GM12891 (cell line): ENCODE data around the gene FAM83E.

Experiments
- PAX5 ChIP-seq: IDR thresholded peaks from 2 replicates; pipeline ENCODE4 v1.6.1; 2011; ENCODE audit warnings: low read length, moderate library complexity, mild to moderate bottlenecking; ENCODE audit not compliant: insufficient read depth, severe bottlenecking
- POLR2A ChIP-seq: IDR thresholded peaks from 2 replicates; pipeline ENCODE4 v1.6.1; 2011; ENCODE audit warnings: low read depth, low read length, control low read depth
- POLR2AphosphoS5 ChIP-seq: IDR thresholded peaks from 2 replicates; pipeline ENCODE4 v1.6.1; 2011; ENCODE audit warnings: low read depth, low read length, control low read depth
- POU2F2 ChIP-seq: IDR thresholded peaks from 2 replicates; pipeline ENCODE4 v1.6.1; 2011; ENCODE audit warnings: low read depth, mild to moderate bottlenecking, control low read depth, low read length, moderate library complexity
- SPI1 ChIP-seq: IDR thresholded peaks from 2 replicates; pipeline ENCODE4 v1.6.1; 2011; ENCODE audit warnings: low read depth, low read length, control low read depth
- TAF1 ChIP-seq: IDR thresholded peaks from 2 replicates; pipeline ENCODE4 v1.6.1; 2011; ENCODE audit warnings: low read depth, low read length, control low read depth

DNA sequence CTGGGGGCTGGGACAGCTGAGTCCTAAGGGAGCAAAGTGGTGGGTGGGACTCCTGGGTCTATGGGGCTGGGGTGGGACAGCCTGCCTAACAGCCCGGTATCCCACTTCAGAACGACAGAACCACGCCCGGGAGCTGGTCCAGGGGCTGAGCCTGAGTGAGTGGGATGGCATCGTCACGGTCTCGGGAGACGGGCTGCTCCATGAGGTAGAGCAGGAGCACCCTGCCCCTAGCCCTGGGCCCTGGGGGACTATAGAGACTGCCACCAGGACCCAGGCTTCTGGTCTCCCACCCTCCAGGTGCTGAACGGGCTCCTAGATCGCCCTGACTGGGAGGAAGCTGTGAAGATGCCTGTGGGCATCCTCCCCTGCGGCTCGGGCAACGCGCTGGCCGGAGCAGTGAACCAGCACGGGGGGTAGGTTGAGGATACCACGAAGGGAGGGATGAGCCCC lies 13.0 kb upstream of the FAM83E start:
- TF ChIP-seq POLR2A: no peak
- no peak for TF ChIP-seq TAF1
- no peak for TF ChIP-seq POLR2AphosphoS5
- TF ChIP-seq SPI1: no peak
- TF ChIP-seq POU2F2: no peak
- no peak for TF ChIP-seq PAX5
